GM12891 (cell line): Measurements from ENCODE around the gene TGFA.

Source experiments
- PAX5 ChIP-seq: IDR thresholded peaks from 2 replicates; pipeline ENCODE4 v1.6.1; 2011; ENCODE audit warnings: low read length, moderate library complexity, mild to moderate bottlenecking; ENCODE audit not compliant: insufficient read depth, severe bottlenecking
- POLR2A ChIP-seq: IDR thresholded peaks from 2 replicates; pipeline ENCODE4 v1.6.1; 2011; ENCODE audit warnings: low read depth, low read length, control low read depth
- POLR2AphosphoS5 ChIP-seq: IDR thresholded peaks from 2 replicates; pipeline ENCODE4 v1.6.1; 2011; ENCODE audit warnings: low read depth, low read length, control low read depth
- POU2F2 ChIP-seq: IDR thresholded peaks from 2 replicates; pipeline ENCODE4 v1.6.1; 2011; ENCODE audit warnings: low read depth, mild to moderate bottlenecking, control low read depth, low read length, moderate library complexity
- SPI1 ChIP-seq: IDR thresholded peaks from 2 replicates; pipeline ENCODE4 v1.6.1; 2011; ENCODE audit warnings: low read depth, low read length, control low read depth
- TAF1 ChIP-seq: IDR thresholded peaks from 2 replicates; pipeline ENCODE4 v1.6.1; 2011; ENCODE audit warnings: low read depth, low read length, control low read depth

DNA sequence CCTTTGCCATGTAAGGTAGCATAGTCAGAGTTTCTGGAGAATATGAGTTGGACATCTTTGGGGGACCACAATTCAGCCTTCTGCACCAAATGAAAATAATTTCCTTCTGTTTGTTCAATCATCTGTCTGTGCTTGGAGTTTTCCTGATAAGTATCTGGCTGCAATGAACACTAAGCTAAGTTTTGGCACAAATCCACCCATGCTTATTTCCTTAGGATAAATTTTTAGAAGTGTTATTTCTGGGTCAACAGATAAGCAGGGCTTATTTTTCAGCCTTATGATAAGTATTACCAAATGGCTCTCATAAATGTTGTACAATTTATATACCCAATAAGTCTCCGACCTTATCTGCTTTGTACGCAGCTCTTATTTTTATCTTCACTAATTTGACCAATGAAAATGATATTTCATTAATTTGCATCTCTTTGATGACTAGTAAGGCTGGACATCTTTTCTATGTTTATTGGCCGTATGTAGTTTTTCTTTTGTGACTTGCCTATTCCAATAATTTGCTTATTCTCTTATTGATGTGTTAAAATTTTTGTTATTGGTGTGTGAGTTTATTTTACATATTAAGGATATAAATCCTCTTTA, 59.2 kb downstream of the TGFA start:
- TF ChIP-seq POLR2AphosphoS5 (no peak), POLR2A (no peak), POU2F2 (no peak), PAX5 (no peak), SPI1 (no peak), TAF1 (no peak)
